ENCODE results near the gene MVK.

MVK gene

DNA sequence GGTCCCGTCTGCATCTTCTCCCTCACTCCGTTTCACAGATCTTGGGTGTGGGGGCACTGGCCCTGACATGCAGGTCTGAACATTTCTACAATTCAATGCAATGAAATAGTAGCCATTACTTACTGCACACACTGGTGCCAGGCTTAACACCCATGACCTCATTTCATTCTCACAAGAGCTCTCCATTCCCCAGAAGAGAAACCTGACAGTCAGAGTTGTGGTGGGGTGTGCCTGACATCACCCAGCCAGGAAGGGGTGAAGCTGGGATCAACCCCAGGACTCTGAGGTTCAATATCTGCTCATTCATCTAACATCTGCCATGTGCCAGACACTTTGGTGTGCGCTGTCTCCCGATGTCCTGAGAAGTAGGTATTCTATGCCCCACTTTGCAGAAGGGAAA lies 34.7 kb downstream of the MVK start:
- no peak for DNase-seq (ENCODE audit: low read depth, low spot score)

- no peak for DNase-seq (ENCODE audit: low read depth, low spot score)
Observed at GRCh38 chr12:109608793-109609192, 35.2 kb downstream of the MVK start.

DNA sequence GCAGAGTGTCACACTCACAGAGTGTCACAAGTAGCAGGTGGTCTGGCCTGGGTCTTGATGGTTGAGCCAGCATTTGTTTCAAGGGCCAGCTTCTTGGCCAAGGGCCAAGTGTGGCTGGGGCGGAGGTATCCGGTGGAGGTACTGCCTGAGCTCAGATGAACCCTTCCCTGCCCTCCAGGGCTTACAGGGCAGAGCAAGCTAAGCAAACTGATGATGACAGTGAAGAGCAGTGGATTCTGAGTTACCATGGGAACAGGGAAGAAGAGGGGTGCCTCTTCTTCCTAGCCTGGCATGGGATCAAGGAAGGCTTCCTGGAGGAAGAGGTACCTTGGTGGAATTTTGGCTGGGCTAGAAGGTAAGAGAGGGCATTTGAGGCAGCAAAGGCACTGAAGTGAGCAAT lies 35.7 kb downstream of the MVK start:
- no peak for DNase-seq (ENCODE audit: low read depth, low spot score)

- no peak for DNase-seq (ENCODE audit: low read depth, low spot score)
Observed at GRCh38 chr12:109610523-109610922, 36.9 kb downstream of the MVK start.

DNA sequence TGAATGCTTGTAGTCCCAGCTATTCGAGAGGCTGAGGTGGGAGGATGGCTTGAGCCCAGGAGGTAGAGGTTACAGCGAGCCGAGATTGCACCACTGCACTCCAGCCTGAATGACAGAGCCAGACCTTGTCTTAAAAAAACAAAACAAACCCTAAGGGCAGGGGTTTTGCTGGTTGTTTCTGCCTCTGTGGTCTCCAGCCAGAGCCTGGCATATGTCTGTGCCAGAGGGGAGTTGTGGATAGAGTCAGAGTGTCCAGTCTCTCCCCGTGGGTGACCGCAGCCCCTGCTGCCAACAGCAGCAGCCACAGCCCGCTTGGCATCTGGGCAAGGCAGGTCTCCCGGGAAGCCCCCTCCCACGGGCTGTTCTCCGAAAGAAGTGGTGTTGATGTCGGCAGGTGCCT lies 37.6 kb downstream of the MVK start:
- DNase-seq (ENCODE audit: low read depth, low spot score), result no peak

- no peak for DNase-seq (ENCODE audit: low read depth, low spot score)
Observed at GRCh38 chr12:109612003-109612402, 38.4 kb downstream of the MVK start.

GRCh38 chr12:109612975-109613502 lies 39.4 kb downstream of the MVK start:
- DNase-seq (ENCODE audit: low read depth, low spot score), result no peak

GRCh38 chr12:109613649-109614455 lies 40.3 kb downstream of the MVK start:
- no peak for DNase-seq (ENCODE audit: low read depth, low spot score)

DNA sequence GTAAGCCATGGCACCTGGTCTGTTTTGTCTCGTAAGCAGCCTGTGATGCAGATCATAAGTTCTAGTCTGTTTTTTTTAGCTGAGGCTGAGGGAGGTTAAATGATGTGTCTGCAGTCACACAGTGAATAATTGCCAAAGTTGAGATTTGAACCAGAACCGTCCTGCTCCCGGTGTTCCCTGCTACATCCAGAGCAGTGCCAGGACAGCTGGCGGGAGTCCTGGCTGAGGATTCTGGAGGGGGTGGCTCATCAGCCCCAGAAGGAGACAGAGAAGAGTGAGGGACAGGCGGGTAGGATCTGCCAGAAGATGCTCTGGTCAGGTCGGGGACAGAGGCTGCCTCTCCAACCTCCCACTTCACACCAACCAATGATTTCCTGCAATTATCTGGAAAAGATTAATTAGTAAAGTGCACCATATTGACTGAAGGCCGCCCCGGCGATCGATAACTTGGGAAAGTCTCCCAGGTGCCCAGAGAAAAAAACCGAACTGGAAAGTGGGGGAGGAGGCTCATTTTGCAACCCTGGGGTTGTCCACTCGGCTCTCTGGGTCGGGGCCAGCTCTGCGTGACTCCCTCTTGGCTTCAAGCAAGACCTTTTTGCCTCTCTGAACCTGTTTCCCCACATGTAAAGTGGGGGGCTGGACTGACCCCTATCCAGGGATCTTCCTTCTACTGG lies 42.1 kb downstream of the MVK start:
- DNase-seq (ENCODE audit: low read depth, low spot score), result no peak

DNA sequence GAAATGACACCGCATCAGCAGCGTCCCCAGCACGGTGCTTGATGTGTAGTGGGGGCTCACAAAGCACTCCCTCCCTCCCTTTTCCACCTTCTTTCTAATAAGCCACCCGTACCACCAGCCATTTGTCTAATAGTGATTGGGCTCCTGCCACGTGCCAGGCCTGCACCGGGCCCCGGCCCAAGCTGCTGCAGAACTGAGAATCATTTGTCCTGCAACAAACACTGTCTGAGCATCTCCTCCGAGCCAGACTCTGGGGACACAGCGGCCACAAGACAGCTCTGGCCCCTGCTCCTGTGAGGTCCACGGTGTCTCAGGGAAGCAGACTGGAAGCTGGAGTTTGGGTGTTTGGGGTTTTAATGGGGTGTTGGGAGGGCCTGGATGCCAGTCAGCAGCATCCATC lies 43.9 kb downstream of the MVK start:
- no peak for DNase-seq (ENCODE audit: low read depth, low spot score)

DNA sequence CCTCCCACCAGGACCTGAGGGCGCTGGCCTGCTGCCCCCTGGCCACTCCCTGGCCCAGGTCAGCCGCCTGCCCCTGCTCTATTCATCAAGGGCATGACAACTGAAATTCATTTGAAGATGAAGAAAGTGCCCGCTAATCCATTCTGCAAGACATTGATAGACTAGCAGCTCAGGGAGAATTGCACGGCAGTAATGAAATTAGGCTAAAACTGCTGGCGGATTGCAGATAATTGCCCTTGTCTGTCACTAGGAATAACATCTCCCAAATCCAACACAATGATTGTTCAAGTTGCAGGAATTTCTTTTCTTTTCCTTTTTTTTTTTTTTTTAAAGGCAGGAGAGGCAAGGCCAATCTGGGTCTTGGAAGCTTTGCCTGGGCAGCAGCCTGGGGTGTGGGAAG lies 44.5 kb downstream of the MVK start:
- DNase-seq (ENCODE audit: low read depth, low spot score), result no peak

GRCh38 chr12:109619002-109619604 lies 45.5 kb downstream of the MVK start:
- no peak for DNase-seq (ENCODE audit: low read depth, low spot score)

GRCh38 chr12:109621211-109621694 lies 47.7 kb downstream of the MVK start:
- no peak for DNase-seq (ENCODE audit: low read depth, low spot score)

GRCh38 chr12:109621901-109622364 lies 48.3 kb downstream of the MVK start:
- DNase-seq (ENCODE audit: low read depth, low spot score), result no peak

- no peak for DNase-seq (ENCODE audit: low read depth, low spot score)
Observed at GRCh38 chr12:109624467-109624866, 50.9 kb downstream of the MVK start.

DNA sequence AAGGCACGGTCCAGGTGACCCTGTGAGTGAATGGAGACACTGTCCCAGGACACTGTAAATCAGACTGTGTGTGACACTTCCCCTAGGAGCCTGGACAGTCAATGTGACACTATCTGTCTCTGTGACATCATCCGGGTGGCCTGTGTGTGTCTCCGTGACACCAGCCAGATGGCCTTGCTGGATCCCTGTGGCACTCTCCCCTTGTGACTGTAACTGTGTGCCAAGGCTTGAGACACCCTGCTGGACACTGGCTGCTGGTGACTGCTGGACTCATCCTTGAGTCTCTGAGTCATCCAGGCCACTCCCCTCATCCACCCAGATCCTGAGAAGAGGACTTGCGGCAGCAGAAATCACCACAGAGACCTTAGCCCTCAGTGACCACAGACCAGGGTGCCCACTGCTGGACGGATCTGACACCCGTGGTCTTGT lies 51.6 kb downstream of the MVK start:
- DNase-seq (ENCODE audit: low read depth, low spot score), result no peak

- no peak for DNase-seq (ENCODE audit: low read depth, low spot score)
Observed at GRCh38 chr12:109625749-109626377, 52.3 kb downstream of the MVK start.

GRCh38 chr12:109626378-109627115 lies 53.0 kb downstream of the MVK start:
- DNase-seq (ENCODE audit: low read depth, low spot score), result no peak

GRCh38 chr12:109627633-109628032 lies 54.0 kb downstream of the MVK start:
- no peak for DNase-seq (ENCODE audit: low read depth, low spot score)

DNA sequence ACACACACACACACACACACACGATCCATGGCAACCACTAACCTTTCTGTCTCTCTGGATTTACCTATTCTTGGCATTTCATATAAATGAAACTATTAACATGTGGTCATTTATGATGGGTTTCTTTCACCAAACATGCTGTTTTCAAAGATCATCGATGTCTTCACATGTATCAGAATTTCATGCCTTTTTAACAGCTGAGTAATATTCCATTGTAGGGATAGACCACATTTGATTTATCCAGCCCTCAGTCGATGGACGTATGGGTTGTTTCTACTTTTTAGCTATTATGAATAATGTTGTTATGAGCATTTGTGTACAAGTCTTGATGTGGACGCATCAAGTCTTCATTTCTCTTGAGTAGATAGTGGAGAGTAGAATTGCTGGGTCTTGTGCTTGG lies 56.5 kb downstream of the MVK start:
- no peak for DNase-seq (ENCODE audit: low read depth, low spot score)

DNA sequence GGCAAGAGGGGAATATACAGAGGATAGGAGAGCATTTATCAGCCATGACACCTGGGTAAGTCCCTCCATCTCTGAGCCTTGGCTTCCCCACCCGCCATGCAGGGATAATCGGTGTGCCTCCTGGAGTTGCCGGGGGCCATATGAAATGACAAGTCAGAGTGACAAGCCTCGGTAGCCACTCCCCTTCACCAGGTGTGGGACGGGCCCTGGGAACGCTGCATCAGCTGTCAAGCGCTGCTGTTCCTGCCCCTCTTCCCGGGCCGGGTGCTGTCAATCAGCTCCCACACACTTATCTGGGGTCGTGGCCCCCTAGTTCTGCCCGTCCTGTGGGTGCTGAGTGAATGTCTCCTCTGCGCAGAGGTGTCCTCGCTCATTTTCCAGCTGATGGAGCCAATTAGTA lies 57.2 kb downstream of the MVK start:
- no peak for DNase-seq (ENCODE audit: low read depth, low spot score)
